HepG2 (cell line): ENCODE measurements around the gene TOMM6. TPM values are rescaled to one million over a fixed set of nuclear protein-coding genes. Genes with fewer than 3 reads are reported as not detected.

Source experiments
- ATAC-seq: fragments of 200-7000 bp; cut with Tn5 transposase; 3 replicates; pipeline ENCODE4 v1.9.1; 2020; ENCODE audit warnings: mild to moderate bottlenecking, moderate library complexity
- BruUV-seq: library from RNA; stranded (reverse); fragments of 400-500 nt; replicated peaks from 2 replicates; lab custom pipeline; 2021; lab: Mats Ljungman, UMichigan
- CTCF ChIA-PET: fragments of 300-600 bp; formaldehyde crosslinking; extraction: SDS; loops from one replicate; lab custom pipeline; 2021; ENCODE audit warnings: low total read pairs, inconsistent platforms, low intra/inter-chr PET ratio; lab: Yijun Ruan, JAX
- POLR2A ChIA-PET: fragments of 350-600 bp; sonication (Branson Sonifier 250); formaldehyde crosslinking; loops from one replicate; lab custom pipeline; 2020; ENCODE audit warnings: antibody characterized with exemption, inconsistent platforms; lab: Yijun Ruan, JAX
- DNase-seq: peaks from one replicate; pipeline ENCODE4 v3.0.0-alpha.2; 2015; ENCODE audit warnings: low spot score
- FAIRE-seq: peaks from 3 replicates; lab custom pipeline; 2011; peaks lifted over from hg19 to GRCh38; lab: Jason Lieb, UNC
- H2AFZ ChIP-seq: one replicate; pipeline ENCODE4 v1.6.1; 2011; ENCODE audit warnings: low read length, inconsistent platforms
- H3K27ac ChIP-seq: fragments of 300-600 bp; 3 replicates; pipeline ENCODE4 v1.8.0; 2011; ENCODE audit warnings: mixed run types, mild to moderate bottlenecking, mixed read lengths, low read length, inconsistent platforms; ENCODE audit not compliant: insufficient read depth; ENCODE audit errors: extremely low read length
- H3K27me3 ChIP-seq, 2 experiments: fragments of 200-600 bp in 1 of 2; 2 replicates in 1 of 2; 3 replicates in 1 of 2; pipeline versions ENCODE4 v1.6.0 to v1.8.0; 2011; ENCODE audit warnings: low read length in 2 of 2, mild to moderate bottlenecking in 2 of 2, moderate library complexity in 2 of 2, inconsistent platforms in 1 of 2; ENCODE audit not compliant: insufficient read depth in 2 of 2, control insufficient read depth in 1 of 2
- H3K36me3 ChIP-seq, 2 experiments: fragments of 200-600 bp in 1 of 2; replicated peaks in 1 of 2; 2 replicates in 1 of 2; 3 replicates in 1 of 2; pipeline versions ENCODE4 v1.5.1 to v1.8.0; 2011; ENCODE audit warnings: low read length in 2 of 2, inconsistent platforms in 1 of 2; ENCODE audit not compliant: insufficient read depth in 2 of 2, control insufficient read depth in 1 of 2
- H3K4me1 ChIP-seq: 2 replicates; pipeline ENCODE4 v1.5.1; 2012; ENCODE audit warnings: low read length, inconsistent platforms; ENCODE audit not compliant: insufficient read depth
- H3K4me2 ChIP-seq: 2 replicates; pipeline ENCODE4 v1.6.0; 2011; ENCODE audit warnings: low read depth, low read length, inconsistent platforms
- H3K4me3 ChIP-seq, 3 experiments: fragments of 200-600 bp in 1 of 3; sonication (generic), shearing (Covaris generic) in 1 of 3; replicated peaks in 1 of 3; 2 replicates each; pipeline ENCODE4 v1.5.1; 2011 to 2016; ENCODE audit warnings: low read length in 3 of 3, inconsistent platforms in 2 of 3, low read depth in 2 of 3, mild to moderate bottlenecking in 2 of 3, control low read depth in 1 of 3, mixed read lengths in 1 of 3; ENCODE audit not compliant: insufficient read depth in 1 of 3
- H3K79me2 ChIP-seq: one replicate; pipeline ENCODE4 v1.6.1; 2011; ENCODE audit warnings: low read length, inconsistent platforms; ENCODE audit not compliant: insufficient read depth
- H3K9ac ChIP-seq: 2 replicates; pipeline ENCODE4 v1.6.0; 2011; ENCODE audit warnings: mild to moderate bottlenecking, low read depth, low read length, inconsistent platforms; ENCODE audit not compliant: insufficient read depth
- H3K9me3 ChIP-seq: 2 replicates; pipeline ENCODE4 v1.5.1; 2012; ENCODE audit warnings: mild to moderate bottlenecking, low read length
- H4K20me1 ChIP-seq: 2 replicates; pipeline ENCODE4 v1.6.0; 2011; ENCODE audit warnings: inconsistent platforms, mild to moderate bottlenecking, low read length, moderate library complexity; ENCODE audit not compliant: insufficient read depth
- ATRX ChIP-seq: sonication (generic); formaldehyde crosslinking; IDR thresholded peaks from 2 replicates; pipeline ENCODE4 v1.4.0; 2020; ENCODE audit warnings: missing genetic modification reagents, borderline replicate concordance
- BCL6 ChIP-seq: IDR thresholded peaks from 2 replicates; pipeline ENCODE4 v1.6.1; 2016; ENCODE audit warnings: missing genetic modification reagents, missing compliant biosample characterization
- ELF3 ChIP-seq: IDR thresholded peaks from 2 replicates; pipeline ENCODE4 v1.6.1; 2016; ENCODE audit warnings: missing genetic modification reagents, missing compliant biosample characterization
- GMEB2 ChIP-seq: IDR thresholded peaks from 2 replicates; pipeline ENCODE4 v1.6.1; 2016; ENCODE audit warnings: missing biosample characterization, missing genetic modification reagents, low read depth
- MAFK ChIP-seq, 2 experiments: IDR thresholded peaks in 1 of 2; conservative IDR thresholded peaks in 1 of 2; 2 replicates each; pipeline ENCODE4 v1.6.1; 2011; ENCODE audit warnings: improper control_type of control experiment in 2 of 2, low read length in 2 of 2
- MXI1 ChIP-seq: IDR thresholded peaks from 3 replicates; pipeline ENCODE4 v1.6.1; 2012; ENCODE audit warnings: low read depth, low read length, inconsistent platforms, borderline replicate concordance
- NFE2L2 ChIP-seq: fragments of 150-350 bp; IDR thresholded peaks from 2 replicates; pipeline ENCODE4 v1.6.1; 2014; ENCODE audit warnings: low read length
- PCBP2 ChIP-seq: fragments of 200-400 bp; formaldehyde crosslinking; optimal IDR thresholded peaks from 2 replicates; pipeline ENCODE3; 2018; ENCODE audit warnings: low read length, low read depth; ENCODE audit not compliant: poor library complexity, severe bottlenecking
- RBFOX2 ChIP-seq: fragments of 200-400 bp; formaldehyde crosslinking; IDR thresholded peaks from 2 replicates; pipeline ENCODE4 v1.6.1; 2017; ENCODE audit warnings: low read depth, mild to moderate bottlenecking, low read length
- SP2 ChIP-seq: sonication (generic); formaldehyde crosslinking; IDR thresholded peaks from 2 replicates; pipeline ENCODE4 v1.5.1; 2020; ENCODE audit warnings: mild to moderate bottlenecking, missing genetic modification reagents
- TBX2 ChIP-seq: sonication (generic); formaldehyde crosslinking; IDR thresholded peaks from 2 replicates; pipeline ENCODE4 v1.5.0; 2020; ENCODE audit warnings: missing genetic modification reagents, mild to moderate bottlenecking, borderline replicate concordance
- ZBTB21 ChIP-seq: sonication (generic); formaldehyde crosslinking; IDR thresholded peaks from 2 replicates; pipeline ENCODE4 v1.4.0; 2020; ENCODE audit warnings: missing genetic modification reagents
- ZNF18 ChIP-seq: sonication (generic); formaldehyde crosslinking; IDR thresholded peaks from 2 replicates; pipeline ENCODE4 v1.8.0; 2022; ENCODE audit warnings: mild to moderate bottlenecking, missing genetic modification reagents; ENCODE audit not compliant: insufficient replicate concordance
- ZNF446 ChIP-seq: sonication (generic); formaldehyde crosslinking; IDR thresholded peaks from 2 replicates; pipeline ENCODE4 v1.5.0; 2020; ENCODE audit warnings: mild to moderate bottlenecking, missing genetic modification reagents
- ZNF777 ChIP-seq: sonication (generic); formaldehyde crosslinking; IDR thresholded peaks from 2 replicates; pipeline ENCODE4 v1.4.0; 2020; ENCODE audit warnings: missing genetic modification reagents
- WGBS: methylation state at CpG from one replicate; pipeline ENCODE4 v1.1.6; 2017; ENCODE audit warnings: low lambda C conversion rate; 5-methylcytosine and 5-hydroxymethylcytosine counted together
- in situ Hi-C: cut with HindIII; loops from 2 replicates; pipeline ENCODE4 v1.10.0; 2017; ENCODE audit warnings: low pct_unique_long_range_greater_than_20kb; ENCODE audit not compliant: extremely low pct_ligation_motif_present
- intact Hi-C: fragments of 100-400 bp; cut with micrococcal nuclease; formaldehyde crosslinking; loops from one replicate; pipeline ENCODE4 v1.10.0; 2022; ENCODE audit not compliant: unreplicated experiment
- polyA plus RNA-seq, 8 experiments: library from polyadenylated mRNA; depleted of rRNA in 3 of 8; stranded (reverse) in 7 of 8; unstranded in 1 of 8; fragments of >200 nt; fragmentation: Illumina TruSeq in 4 of 8; extraction: Trizol in 4 of 8; gene quantifications; 2 replicates each; pipeline versions ENCODE4 v1.2.1 to v1.2.3, GENCODE V29; 2011 to 2016; ENCODE audit warnings: low read depth in 4 of 8, missing spikeins in 1 of 8, mixed read lengths in 1 of 8; ENCODE audit not compliant: insufficient read depth in 1 of 8
- total RNA-seq, 5 experiments: library from RNA; depleted of rRNA; stranded (reverse); fragments of >200 nt; fragmentation: Illumina TruSeq; extraction: Trizol; gene quantifications; 2 replicates each; pipeline ENCODE4 v1.2.3, GENCODE V29; 2016; ENCODE audit warnings: low read depth in 1 of 5
- TF ChIP-seq, protein P1 (sequence below): sonication (generic); formaldehyde crosslinking; IDR thresholded peaks from 2 replicates; pipeline ENCODE4 v1.8.0; 2022; ENCODE audit warnings: mild to moderate bottlenecking, missing genetic modification reagents, moderate library complexity

Gene TOMM6
- total and polyA plus RNA-seq, 2 of the 13 experiments (the other 11 are each of a cell fraction or from before 2014, with no cell fraction given) = 320 to 321 TPM

- no peak for FAIRE-seq
- CTCF ChIA-PET = no interaction called here
Measured at GRCh38 chr6:41771058-41771983, 16.2 kb upstream of the TOMM6 start.

GRCh38 chr6:41774841-41775240 is 12.7 kb upstream of the TOMM6 start:
- no peak overlapping the region for H3K4me2 ChIP-seq
- H3K27me3 ChIP-seq = no peaks in the 10 kb centered on the region
- ChIA-PET POLR2A (interaction anchor here (1.3 to 2.8 kb wide), 2 partner anchors 33 to 41 kb away, joined by 5 to 14 read pairs; no protein-coding TSS in a partner anchor), CTCF (interaction anchor here (4.1 to 4.4 kb wide), 2 partner anchors 39 to 69 kb away, joined by 44 to 61 read pairs; partner anchors contain the start of gene TFEB)
- intact Hi-C loops (loop anchor here (5.0 kb wide), 1 partner anchor 173 kb away; no protein-coding TSS in a partner anchor), in situ Hi-C loops (loop anchor here (5.0 to 25.0 kb wide), 2 partner anchors 38 to 437 kb away; partner anchors contain the start of genes MRPS10 and TFEB)
- H2AFZ ChIP-seq = no peak overlapping the region
- WGBS = 96% methylated on average over 3 of the region's 3 CpGs
- no peaks in the 10 kb centered on the region for H4K20me1 ChIP-seq
- peaks cover 23% of the 10 kb centered on the region for H3K4me1 ChIP-seq
- H3K9ac ChIP-seq = no peak overlapping the region
- H3K9me3 ChIP-seq = no peaks in the 10 kb centered on the region
- no peak overlapping the region for H3K4me3 ChIP-seq
- peaks cover 22 to 50% of the 10 kb centered on the region in 2 experiments for H3K36me3 ChIP-seq
- no peak for ATAC-seq
- no TSS peak for BruUV-seq
- no peak for DNase-seq
- FAIRE-seq = no peak
- H3K27ac ChIP-seq = no peak overlapping the region
- peaks cover 4% of the 10 kb centered on the region for H3K79me2 ChIP-seq
- no peak for TF ChIP-seq ATRX (CRISPR knock-in tag)
- TF ChIP-seq MAFK (conservative IDR thresholded peaks at IDR 0.05 in 1 of 2, IDR thresholded peaks at IDR 0.05 in 1 of 2; ENCODE audit: low read length in 2 of 2) = no peak
- TF ChIP-seq NFE2L2 = no peak
- TF ChIP-seq TBX2 (CRISPR knock-in tag) = no peak
- TF ChIP-seq ZNF777 (CRISPR knock-in tag) = no peak
- no peak for TF ChIP-seq BCL6 (CRISPR knock-in tag)
- no peak for TF ChIP-seq PCBP2
- no peak for TF ChIP-seq GMEB2
- no peak for TF ChIP-seq ZNF18 (CRISPR knock-in tag)

More at GRCh38 chr6:41771058-41771983, 16.2 kb upstream of the TOMM6 start:
- H3K79me2 ChIP-seq = no peaks in the 10 kb centered on the region
- TF ChIP-seq ZBTB21 (no peak), MXI1 (no peak), ZNF446 (no peak), RBFOX2 (0 out of 2 replicates have a peak, but pooled peaks have one; percentile 34), SP2 (CRISPR knock-in tag) (no peak), ELF3 (CRISPR knock-in tag) (no peak)
- TF ChIP-seq, protein P1, sequence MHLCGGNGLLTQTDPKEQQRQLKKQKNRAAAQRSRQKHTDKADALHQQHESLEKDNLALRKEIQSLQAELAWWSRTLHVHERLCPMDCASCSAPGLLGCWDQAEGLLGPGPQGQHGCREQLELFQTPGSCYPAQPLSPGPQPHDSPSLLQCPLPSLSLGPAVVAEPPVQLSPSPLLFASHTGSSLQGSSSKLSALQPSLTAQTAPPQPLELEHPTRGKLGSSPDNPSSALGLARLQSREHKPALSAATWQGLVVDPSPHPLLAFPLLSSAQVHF (CRISPR knock-in tag) = no peak
- TF ChIP-seq, all 625 proteins: peak for 1
- ATAC-seq (no peak), DNase-seq (no peak)
- no TSS peak for BruUV-seq
- 94% methylated on average over 19 of the region's 29 CpGs for WGBS
- no peak overlapping the region for H2AFZ ChIP-seq
- no peaks in the 10 kb centered on the region for H3K27me3 ChIP-seq
- in situ Hi-C loops = no loop called here
- peaks cover 45% of the 10 kb centered on the region for H3K4me1 ChIP-seq
- no peaks in the 10 kb centered on the region for H3K9me3 ChIP-seq
- H3K9ac ChIP-seq = no peak overlapping the region
- H4K20me1 ChIP-seq = no peaks in the 10 kb centered on the region
- H3K4me2 ChIP-seq = no peak overlapping the region
- POLR2A ChIA-PET = interaction anchor here (1.5 to 1.6 kb wide), 2 partner anchors 30 to 32 kb away, joined by 4 to 5 read pairs; no protein-coding TSS in a partner anchor
- H3K36me3 ChIP-seq = peaks cover 22 to 44% of the 10 kb centered on the region in 2 experiments
- intact Hi-C loops = no loop called here
- no peak overlapping the region for H3K4me3 ChIP-seq
- no peak overlapping the region for H3K27ac ChIP-seq
